Upper lobe of left lung (tissue), 4 donors: Measurements from ENCODE around the gene DRAXIN.

Experiments
- CTCF ChIP-seq, 6 experiments: fragments of 450-650 bp in 4 of 6; fragments of 200-600 bp in 2 of 6; sonication (generic) in 2 of 6; IDR thresholded peaks; one replicate each; pipeline ENCODE4 v1.5.1; 2016 to 2019; ENCODE audit warnings: antibody characterized with exemption in 6 of 6
- POLR2AphosphoS5 ChIP-seq, 2 donors: sonication (generic); formaldehyde crosslinking; IDR thresholded peaks; one replicate each; pipeline ENCODE4 v1.5.1; 2017; ENCODE audit warnings: antibody characterized with exemption in 2 of 2

DNA sequence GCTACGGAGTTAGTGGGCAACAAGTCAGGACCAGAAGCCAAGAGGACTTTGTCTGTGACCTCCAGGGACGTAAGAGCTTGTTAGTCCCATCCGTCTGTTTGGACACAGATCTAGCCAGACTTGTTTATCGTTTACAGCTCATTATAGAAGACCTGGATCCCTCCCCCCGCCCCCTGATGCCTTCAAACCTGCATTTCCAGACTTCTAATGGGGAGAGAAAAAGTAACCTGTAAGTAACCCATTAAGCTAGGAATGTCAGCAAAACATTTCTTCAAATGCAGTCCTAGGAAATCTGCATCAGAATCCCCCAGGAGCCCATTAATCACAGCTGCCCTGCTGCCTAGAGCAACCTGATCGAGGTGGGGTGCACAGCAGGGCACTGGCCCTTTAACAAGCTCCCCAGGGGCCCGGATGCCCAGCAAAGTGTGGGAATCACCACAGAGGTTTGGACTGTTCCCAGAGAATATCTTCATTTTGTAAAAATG lies 9.2 kb upstream of the DRAXIN start:
- TF ChIP-seq CTCF (IDR thresholded peaks at IDR 0.05) (no peak), POLR2AphosphoS5 (IDR thresholded peaks at IDR 0.05) (no peak)
